NCI-H1092 treated with DMSO at 0.1 percent for 48 hours (cell line): ENCODE results near the gene FAM53B.

Experiments
- DNase-seq: peaks from one replicate; lab custom pipeline; 2025; lab: John Stamatoyannopoulos, UW

FAM53B gene

GRCh38 chr10:124728071-124728829 is 15.9 kb downstream of the FAM53B start:
- no peak for DNase-seq

GRCh38 chr10:124727361-124727960 is 16.7 kb downstream of the FAM53B start:
- no peak for DNase-seq

GRCh38 chr10:124725791-124726190 is 18.4 kb downstream of the FAM53B start:
- DNase-seq: no peak

GRCh38 chr10:124725171-124725631 is 19.0 kb downstream of the FAM53B start:
- DNase-seq: no peak

GRCh38 chr10:124724279-124725027 is 19.7 kb downstream of the FAM53B start:
- DNase-seq: no peak

- no peak for DNase-seq
Observed at GRCh38 chr10:124723826-124724225, 20.4 kb downstream of the FAM53B start.

GRCh38 chr10:124722798-124723783 is 21.1 kb downstream of the FAM53B start:
- no peak for DNase-seq

- no peak for DNase-seq
Observed at GRCh38 chr10:124721330-124722045, 22.7 kb downstream of the FAM53B start.

GRCh38 chr10:124719213-124719851 is 24.8 kb downstream of the FAM53B start:
- DNase-seq: peak; percentile 33

- no peak for DNase-seq
Observed at GRCh38 chr10:124717911-124718741, 26.1 kb downstream of the FAM53B start.

- no peak for DNase-seq
Observed at GRCh38 chr10:124717041-124717757, 27.0 kb downstream of the FAM53B start.

GRCh38 chr10:124716369-124716768 is 27.8 kb downstream of the FAM53B start:
- DNase-seq: no peak

- DNase-seq: no peak
Observed at GRCh38 chr10:124715439-124715838, 28.7 kb downstream of the FAM53B start.

- DNase-seq: no peak
Observed at GRCh38 chr10:124713679-124714255, 30.4 kb downstream of the FAM53B start.

- no peak for DNase-seq
Observed at GRCh38 chr10:124712704-124713407, 31.3 kb downstream of the FAM53B start.

- DNase-seq: no peak
Observed at GRCh38 chr10:124711145-124711544, 33.0 kb downstream of the FAM53B start.

- DNase-seq: no peak
Observed at GRCh38 chr10:124710266-124710881, 33.8 kb downstream of the FAM53B start.
